Measurements from ENCODE around the gene CCDC134. TPM values are rescaled to one million over a fixed set of nuclear protein-coding genes. Genes with fewer than 3 reads are reported as not detected.

CCDC134 gene
- total RNA-seq, 1 experiment from 2014 or later = 14.0 TPM

DNA sequence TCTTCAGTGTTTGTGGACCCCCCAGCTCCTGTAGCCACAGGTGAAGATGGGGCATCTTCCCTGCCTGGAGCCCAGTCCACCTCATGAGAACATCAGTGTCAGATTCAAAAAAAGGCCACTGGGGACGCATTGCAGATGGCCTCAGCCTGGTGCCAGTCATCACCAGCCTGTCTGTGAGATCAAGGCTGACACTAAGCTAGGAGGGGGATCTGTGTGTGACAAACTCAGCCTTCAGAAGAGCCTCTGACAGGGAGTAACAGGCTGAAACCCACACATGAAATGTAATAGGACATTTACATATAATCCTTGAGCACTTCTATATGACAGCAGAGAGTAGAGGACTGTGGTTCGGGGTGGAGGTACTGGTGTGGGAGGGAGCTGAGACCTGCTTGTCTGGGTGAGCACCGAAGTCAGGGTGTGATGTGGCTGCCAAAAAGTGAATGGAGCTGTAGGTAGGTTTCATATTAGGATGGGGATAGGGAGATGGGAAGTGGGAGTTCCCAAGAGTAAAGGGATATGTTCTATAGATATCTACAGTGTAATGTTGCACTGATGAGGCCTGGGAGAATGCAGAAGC, 20.5 kb upstream of the CCDC134 start:
- Histone ChIP-seq H3K4me3 (no peak overlapping the region), H3K27me3 (no peaks in the 10 kb centered on the region), H3K36me3 (no peaks in the 10 kb centered on the region), H3K9me3 (no peaks in the 10 kb centered on the region)
- DNase-seq = no peak

DNA sequence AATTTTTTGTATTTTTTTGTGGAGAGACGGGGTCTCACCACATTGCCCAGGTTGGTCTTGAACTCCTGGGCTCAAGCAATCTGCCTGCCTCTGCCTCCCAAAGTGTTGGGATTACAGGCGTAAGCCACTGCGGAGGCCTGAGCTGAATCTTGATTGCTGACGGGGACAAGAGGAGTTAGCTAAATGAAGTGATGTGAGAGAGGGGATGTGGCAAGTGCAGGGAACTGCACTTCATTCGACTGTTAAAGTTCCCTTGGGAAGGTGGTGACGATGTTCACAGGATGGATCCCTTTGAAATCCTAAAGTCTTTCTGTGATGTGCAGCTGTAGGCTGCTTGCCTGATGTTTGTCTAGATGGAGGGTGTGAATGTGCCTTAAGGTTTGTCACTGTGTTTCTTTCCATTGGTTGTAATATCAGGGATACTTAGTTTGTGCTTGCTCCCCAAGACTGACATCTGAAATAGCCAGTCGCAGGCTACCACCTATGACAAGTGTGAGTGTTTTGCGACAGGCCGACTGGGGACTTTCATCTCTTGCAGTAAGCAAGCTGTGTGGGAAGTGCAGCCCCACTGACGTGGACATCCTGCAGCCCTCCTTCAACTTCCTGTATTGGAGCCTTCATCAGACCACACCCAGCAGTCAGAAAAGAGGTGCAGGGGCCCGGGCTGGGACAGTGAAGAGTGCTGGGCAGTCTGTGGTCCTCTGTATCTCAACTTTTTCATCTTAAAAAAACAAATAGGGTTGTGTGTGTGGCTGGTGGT, 19.6 kb upstream of the CCDC134 start:
- no peak for DNase-seq
- no peak overlapping the region for H3K4me3 ChIP-seq
- no peaks in the 10 kb centered on the region for H3K36me3 ChIP-seq
- no peaks in the 10 kb centered on the region for H3K27me3 ChIP-seq
- no peaks in the 10 kb centered on the region for H3K9me3 ChIP-seq

GRCh38 chr22:41781507-41781906, 19.0 kb upstream of the CCDC134 start:
- Histone ChIP-seq H3K36me3 (no peaks in the 10 kb centered on the region), H3K27me3 (no peaks in the 10 kb centered on the region), H3K4me3 (no peak overlapping the region), H3K9me3 (no peaks in the 10 kb centered on the region)
- no peak for DNase-seq

- Histone ChIP-seq H3K9me3 (no peaks in the 10 kb centered on the region), H3K27me3 (no peaks in the 10 kb centered on the region), H3K36me3 (no peaks in the 10 kb centered on the region), H3K4me3 (no peak overlapping the region)
- DNase-seq = no peak
Observed at GRCh38 chr22:41782316-41782715, 18.2 kb upstream of the CCDC134 start.

DNA sequence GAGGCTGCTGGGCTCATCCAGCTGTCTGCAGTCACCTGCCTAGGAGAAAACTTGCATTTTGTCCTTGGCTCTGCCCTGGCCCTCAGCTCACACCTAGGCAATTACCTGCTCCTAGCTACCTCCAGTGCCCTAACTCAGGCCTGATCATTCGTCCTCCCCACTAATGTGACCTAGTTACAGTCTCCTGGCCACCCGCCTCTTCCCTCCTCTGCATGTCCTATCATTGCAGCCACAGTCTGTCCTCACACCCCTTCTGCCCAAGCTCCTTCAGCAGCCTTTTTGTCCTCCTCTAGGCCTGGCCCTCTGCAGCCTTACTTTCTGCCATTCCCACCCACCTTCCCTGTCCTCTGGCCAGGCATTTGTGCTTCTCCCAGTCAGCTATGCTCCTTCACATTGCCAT, 17.7 kb upstream of the CCDC134 start:
- Histone ChIP-seq H3K36me3 (no peaks in the 10 kb centered on the region), H3K27me3 (no peaks in the 10 kb centered on the region), H3K9me3 (no peaks in the 10 kb centered on the region), H3K4me3 (no peak overlapping the region)
- no peak for DNase-seq

DNA sequence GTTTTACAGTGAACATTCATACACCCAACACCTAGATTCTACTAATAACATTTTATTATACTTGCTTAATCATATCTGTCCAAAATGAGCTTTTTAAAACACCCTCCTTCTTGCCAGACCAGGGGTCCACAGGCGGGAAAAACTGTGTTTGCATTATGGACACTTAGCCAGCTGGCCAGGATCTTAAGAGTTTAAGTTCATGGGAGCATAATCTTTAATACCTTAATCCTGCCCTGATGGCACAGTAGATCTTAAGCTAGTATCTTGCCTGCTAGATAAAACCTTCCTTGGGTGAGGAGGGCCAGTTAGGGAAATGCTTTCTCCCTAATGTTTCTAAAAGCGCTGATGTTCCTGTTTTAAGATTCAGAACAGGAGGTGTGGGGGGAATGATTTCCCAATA, 13.1 kb upstream of the CCDC134 start:
- no peak for DNase-seq
- no peaks in the 10 kb centered on the region for H3K27me3 ChIP-seq
- H3K9me3 ChIP-seq = no peaks in the 10 kb centered on the region
- H3K4me3 ChIP-seq = no peak overlapping the region
- no peaks in the 10 kb centered on the region for H3K36me3 ChIP-seq

DNA sequence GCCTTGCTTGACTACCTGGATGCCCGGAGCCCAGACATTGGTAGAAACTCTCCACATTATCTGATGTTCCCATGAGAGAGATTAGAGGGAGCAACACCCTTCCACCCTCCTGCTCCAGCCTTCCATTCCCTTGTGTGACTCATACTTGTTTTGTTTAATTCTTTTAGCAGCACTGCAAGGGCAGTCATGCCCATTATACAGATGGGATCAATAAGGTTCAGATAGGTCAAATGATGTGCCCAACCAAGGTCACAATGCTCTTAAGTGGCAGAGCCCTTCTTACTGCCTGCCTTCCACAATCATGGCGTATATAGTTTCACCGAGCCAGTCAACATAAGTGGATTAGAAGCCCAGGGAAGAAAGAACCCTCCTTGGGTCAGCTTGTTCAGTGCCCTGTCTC, 6.6 kb upstream of the CCDC134 start:
- Histone ChIP-seq H3K9me3 (no peaks in the 10 kb centered on the region), H3K36me3 (no peaks in the 10 kb centered on the region), H3K4me3 (no peak overlapping the region), H3K27me3 (no peaks in the 10 kb centered on the region)
- no peak for DNase-seq

DNA sequence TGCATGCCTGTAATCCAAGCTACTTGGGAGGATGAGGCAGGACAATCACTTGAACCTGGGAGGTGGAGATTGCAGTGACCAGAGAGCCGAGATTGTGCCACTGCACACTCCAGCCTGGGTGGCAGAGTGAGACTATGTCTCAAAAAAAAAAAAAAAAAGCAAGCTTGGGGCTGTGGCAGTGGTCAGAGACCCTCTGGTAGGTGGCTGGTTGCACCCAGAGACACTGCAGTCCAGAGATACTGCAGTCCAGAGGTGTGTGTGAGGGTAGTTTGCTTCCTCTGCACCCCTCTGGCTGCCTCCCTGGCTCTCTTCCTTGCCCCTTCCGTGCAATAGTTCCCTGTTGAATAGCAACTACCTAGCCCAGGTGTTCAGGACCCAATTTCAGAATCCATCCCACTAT, 1.7 kb upstream of the CCDC134 start:
- Histone ChIP-seq H3K4me3 (no peak overlapping the region), H3K36me3 (no peaks in the 10 kb centered on the region), H3K27me3 (no peaks in the 10 kb centered on the region), H3K9me3 (no peaks in the 10 kb centered on the region)
- DNase-seq = no peak

DNA sequence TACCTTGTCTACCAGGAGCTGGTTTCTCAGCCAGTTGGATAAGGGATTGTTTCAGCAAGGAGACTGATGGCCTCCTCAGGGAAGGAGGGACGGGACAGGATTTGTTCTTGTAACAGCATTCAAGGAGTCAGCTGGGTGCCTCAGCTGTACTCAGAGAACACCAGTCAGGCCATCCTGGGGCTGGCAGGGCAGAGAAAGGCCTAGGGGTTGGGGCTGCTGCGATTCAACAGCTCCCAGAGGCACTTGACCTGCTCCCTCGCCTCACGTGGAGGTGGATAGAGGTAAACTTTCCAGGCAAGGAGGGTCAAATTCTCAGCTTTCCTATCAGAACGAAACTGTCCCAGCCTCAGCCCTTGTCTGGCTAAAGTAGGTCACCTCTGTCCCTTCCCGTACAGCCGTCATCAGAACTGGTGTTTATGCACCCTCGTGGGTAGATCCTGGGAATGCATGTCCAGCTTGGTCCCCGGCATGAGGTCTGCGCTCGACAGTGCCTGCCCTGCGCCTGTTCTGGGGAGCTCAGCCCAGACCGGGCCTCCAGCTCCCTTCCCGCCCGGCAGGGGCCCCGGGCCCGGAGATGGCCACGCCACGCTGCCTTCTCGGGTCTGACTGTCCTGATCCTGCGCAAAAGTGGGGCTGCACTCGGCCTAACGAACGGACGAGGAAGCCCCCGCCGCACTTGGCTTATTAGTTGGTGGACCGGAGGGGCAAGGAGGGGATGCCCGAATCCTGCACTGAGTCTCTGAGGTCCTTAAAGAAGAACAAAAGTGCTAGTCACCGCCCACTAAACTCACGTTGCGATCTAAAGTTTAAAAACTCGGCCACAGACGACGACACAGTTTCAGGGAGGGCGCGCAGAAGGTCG, 762 bp upstream of the CCDC134 start:
- DNase-seq = peak; percentile 21
- Histone ChIP-seq H3K4me3 (peak overlapping the region; percentile 96), H3K27me3 (no peaks in the 10 kb centered on the region), H3K36me3 (no peaks in the 10 kb centered on the region), H3K9me3 (no peaks in the 10 kb centered on the region)

- H3K9me3 ChIP-seq = no peaks in the 10 kb centered on the region
- no peaks in the 10 kb centered on the region for H3K27me3 ChIP-seq
- DNase-seq = no peak
- H3K4me3 ChIP-seq = peak overlapping the region; percentile 96
- no peaks in the 10 kb centered on the region for H3K36me3 ChIP-seq
Observed at GRCh38 chr22:41801147-41801819, 804 bp downstream of the CCDC134 start.

DNA sequence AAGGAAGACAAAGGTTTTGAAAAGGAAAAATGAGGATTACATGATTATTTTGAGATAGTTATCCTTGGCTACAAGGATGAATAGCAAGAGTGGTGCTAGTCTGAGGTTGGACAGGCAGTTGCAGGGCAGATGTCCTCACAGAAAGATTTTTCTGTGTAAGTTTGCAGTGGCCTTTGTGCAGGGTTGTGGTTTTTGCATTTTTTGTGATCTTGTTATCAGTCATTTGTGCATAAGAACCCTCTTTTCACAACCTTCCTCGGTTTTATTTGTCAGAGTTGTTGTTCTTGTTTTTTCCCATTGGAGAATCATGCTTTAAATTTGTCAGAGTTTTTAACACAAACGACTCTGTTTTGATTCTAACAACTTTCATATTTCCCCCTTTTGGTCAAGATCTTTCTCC, 1.4 kb downstream of the CCDC134 start:
- H3K36me3 ChIP-seq = no peaks in the 10 kb centered on the region
- no peaks in the 10 kb centered on the region for H3K9me3 ChIP-seq
- H3K27me3 ChIP-seq = no peaks in the 10 kb centered on the region
- DNase-seq = no peak
- no peak overlapping the region for H3K4me3 ChIP-seq

GRCh38 chr22:41805639-41806038, 5.2 kb downstream of the CCDC134 start:
- H3K27me3 ChIP-seq = no peaks in the 10 kb centered on the region
- no peak for DNase-seq
- no peak overlapping the region for H3K4me3 ChIP-seq
- no peaks in the 10 kb centered on the region for H3K9me3 ChIP-seq
- H3K36me3 ChIP-seq = no peaks in the 10 kb centered on the region

DNA sequence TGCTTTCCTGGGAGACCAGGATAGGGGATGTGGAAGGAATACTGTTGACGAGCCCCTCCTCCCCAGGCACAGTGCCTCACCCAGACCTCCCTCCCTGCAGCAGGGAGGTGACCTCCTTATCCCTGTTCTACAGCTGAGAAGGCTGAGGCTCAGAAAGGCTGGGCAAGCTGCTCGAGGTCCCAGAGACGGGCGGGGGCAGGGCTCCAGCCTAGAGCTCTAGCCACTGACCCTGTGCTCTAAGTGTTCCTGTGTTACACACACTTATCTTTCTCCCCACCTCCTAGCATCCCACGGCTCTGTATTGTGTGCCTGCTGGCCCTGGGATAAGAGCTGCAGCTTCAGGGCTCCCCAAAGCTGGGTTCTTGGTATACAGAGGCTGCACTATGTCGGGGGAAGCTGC, 7.9 kb downstream of the CCDC134 start:
- no peak for DNase-seq
- Histone ChIP-seq H3K36me3 (no peaks in the 10 kb centered on the region), H3K9me3 (no peaks in the 10 kb centered on the region), H3K27me3 (no peaks in the 10 kb centered on the region), H3K4me3 (no peak overlapping the region)

GRCh38 chr22:41810022-41810421, 9.5 kb downstream of the CCDC134 start:
- H3K9me3 ChIP-seq = no peaks in the 10 kb centered on the region
- no peaks in the 10 kb centered on the region for H3K36me3 ChIP-seq
- DNase-seq = no peak
- H3K27me3 ChIP-seq = no peaks in the 10 kb centered on the region
- no peak overlapping the region for H3K4me3 ChIP-seq

DNA sequence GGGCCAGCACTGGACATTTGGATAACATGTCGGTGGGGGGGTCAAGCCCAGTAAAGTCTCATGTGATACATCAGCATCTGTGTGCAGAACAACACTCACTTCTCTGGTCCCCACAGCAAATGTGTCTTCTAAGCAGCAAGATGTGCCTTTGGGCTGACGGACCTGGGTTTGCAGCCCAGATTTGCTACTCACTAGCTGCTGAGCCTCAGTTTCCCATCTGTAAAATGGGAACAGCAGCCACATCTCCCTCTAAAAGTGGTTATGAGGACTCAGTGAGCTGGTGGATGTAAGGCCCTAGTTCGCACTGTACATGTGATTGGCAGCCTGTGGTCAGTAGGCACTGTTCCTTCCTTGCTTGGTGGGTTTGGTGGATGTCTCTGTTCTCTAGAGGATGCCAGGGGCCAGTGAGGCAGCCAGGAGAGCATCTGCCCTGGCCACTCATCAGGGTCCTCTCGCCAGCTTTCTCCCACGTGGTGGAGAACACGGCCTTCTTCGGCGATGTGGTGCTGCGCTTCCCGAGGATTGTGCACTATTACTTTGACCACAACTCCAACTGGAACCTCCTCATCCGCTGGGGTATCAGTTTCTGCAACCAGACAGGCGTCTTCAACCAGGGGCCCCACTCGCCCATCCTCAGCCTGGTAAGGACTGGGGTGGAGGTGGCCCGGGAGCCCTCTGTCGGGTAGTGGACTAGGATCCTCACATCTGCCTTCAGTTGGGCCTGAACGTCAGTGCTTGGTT, 12.5 kb downstream of the CCDC134 start:
- no peak for DNase-seq
- no peaks in the 10 kb centered on the region; the same call in 1 of the 2 replicates for H3K36me3 ChIP-seq
- H3K4me3 ChIP-seq = no peak overlapping the region
- no peaks in the 10 kb centered on the region for H3K27me3 ChIP-seq
- H3K9me3 ChIP-seq = no peaks in the 10 kb centered on the region

DNA sequence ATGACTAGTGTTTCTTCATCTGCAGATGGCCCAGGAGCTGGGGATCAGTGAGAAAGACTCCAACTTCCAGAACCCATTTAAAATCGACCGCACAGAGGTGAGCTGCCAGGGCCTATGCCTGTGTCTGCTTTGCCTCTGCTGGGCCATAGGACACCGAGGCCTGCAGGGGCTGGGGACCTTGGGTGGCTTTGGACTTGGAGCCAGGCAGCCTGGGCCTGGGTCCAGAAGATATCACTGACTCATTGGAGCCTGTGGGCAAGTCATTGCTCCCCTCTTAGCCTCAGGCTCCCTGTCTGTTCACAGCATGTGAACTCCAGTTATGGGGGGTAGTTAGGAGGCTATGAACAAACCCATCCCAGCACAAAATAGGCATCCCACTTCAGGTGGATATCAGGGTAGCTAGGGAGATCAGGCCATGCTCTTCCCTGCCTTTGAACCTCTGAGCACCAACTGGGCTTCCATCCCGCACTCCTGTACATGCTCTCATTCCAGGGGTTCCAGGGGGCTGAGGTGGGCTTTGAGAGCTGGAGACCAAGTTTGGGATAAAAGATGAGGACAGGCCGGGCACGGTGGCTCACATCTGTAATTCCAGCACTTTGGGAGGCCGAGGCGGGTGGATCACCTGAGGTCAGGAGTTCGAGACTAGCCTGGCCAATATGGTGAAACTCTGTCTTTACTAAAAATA, 13.4 kb downstream of the CCDC134 start:
- no peak overlapping the region for H3K4me3 ChIP-seq
- no peak for DNase-seq
- no peaks in the 10 kb centered on the region for H3K9me3 ChIP-seq
- no peaks in the 10 kb centered on the region; the same call in 1 of the 2 replicates for H3K36me3 ChIP-seq
- no peaks in the 10 kb centered on the region for H3K27me3 ChIP-seq
